MM.1S (cell line): ENCODE results near the gene EMP2.

Experiments used
- CTCF ChIP-seq: fragments of 300-600 bp; sonication (generic); IDR thresholded peaks from 2 replicates; pipeline ENCODE4 v1.5.1; 2016; ENCODE audit warnings: antibody characterized with exemption, low read length, mixed read lengths
- EZH2phosphoT487 ChIP-seq: fragments of 300-600 bp; sonication (generic); IDR thresholded peaks from 2 replicates; pipeline ENCODE4 v1.6.1; 2018; ENCODE audit warnings: antibody characterized with exemption, low read length

- no peak for TF ChIP-seq CTCF
- TF ChIP-seq EZH2phosphoT487 = no peak
These were observed 26.2 kb upstream of the EMP2 start for GRCh38 chr16:10606607-10607006.
